ENCODE results near the gene KY.

KY gene

DNA sequence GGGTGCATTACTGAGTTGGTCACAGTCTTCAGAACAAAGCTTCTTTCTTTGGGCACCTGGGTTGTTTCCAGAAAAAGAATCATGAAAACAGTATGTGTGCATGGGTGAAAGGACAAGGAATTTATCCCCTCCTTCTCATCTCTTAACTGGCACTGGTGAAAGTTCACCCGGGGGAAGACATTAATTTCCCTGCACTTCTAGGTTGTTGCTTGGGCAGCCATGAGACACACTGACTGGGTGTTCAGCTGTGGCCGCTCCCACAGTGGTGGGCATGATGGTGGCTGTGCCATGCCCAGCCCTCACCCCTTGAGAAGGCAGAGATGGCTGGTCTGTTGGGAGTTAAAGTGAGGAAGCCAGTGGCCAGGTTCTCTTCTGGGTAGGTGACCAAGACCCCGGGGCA is 16.6 kb upstream of the KY start:
- DNase-seq: no peak

DNA sequence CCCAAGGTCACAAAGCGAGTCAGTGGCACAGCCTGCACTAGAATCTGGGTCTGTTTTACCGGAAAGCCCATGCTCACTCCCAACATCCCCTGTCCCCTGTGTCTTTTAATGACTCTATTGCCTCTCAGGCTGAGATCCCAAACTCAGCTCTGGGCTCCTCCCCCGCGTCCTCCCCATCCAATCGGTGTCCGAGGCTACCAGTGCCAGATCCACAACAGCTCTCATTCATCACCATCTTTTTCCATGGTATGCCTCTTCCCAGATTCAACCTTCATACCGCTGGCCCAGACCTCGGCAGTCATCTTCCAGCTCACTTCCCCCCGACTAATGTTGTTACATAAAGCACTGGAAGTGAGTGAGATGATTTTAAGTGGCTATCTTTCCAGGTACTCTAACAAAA is 16.1 kb upstream of the KY start:
- no peak for DNase-seq

DNA sequence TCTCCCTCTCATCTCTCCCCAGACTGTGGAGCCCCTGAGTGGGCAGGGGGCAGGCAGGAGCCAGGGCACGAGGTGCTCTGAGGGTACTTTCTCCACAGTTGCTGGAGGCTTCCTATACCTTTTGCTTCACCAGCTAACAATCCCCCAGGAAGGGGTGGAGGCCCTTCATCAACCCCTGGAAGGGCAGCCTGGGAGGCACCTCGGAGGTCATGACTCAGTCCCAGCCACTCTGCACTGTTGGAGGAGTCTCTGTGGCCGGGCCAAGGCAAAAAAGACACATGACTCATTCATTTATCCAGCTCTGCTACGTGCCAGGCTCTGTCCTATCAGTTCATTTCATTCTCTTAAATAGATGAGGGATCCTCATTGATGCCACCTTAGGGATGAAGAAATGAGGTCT is 15.6 kb upstream of the KY start:
- no peak for DNase-seq

DNA sequence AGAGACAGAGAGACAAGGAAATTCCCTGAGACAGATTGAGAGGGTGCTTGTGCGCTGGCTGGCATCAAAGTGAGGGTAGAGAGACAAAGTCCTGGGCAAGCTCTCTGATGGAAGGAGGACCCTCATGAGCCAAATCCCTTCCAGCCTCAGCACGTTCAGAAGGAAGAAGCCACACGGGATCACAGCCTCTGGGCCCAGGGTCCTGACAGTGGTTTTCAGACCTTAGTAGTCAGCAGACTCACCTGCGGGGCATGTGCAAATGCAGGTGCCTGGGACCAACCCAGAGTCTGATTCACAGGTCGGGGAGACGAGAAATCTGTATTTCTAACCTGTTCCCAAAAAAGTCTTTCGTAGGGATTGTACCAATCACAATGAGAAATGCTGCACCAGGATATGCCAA is 15.2 kb upstream of the KY start:
- no peak for DNase-seq

DNA sequence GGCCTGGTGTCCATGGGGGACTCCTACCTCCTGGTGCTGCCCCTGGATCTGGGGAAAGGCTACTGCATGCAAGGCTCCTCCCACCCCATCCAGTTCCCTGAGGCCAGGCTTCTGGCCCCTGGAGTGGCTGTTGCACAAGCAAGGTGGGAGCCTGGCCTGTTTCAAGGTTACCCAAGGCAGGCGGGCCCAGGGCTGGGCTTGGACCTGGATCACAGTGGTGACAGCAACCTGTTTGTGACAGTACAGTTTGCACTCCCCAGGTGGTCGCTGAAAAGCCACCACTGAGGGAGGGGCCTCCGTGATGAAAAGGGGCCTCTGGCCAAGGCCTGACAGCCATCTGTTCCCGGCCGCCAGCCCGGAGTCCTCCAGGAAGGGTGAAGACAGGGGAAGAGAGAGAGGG is 14.4 kb upstream of the KY start:
- DNase-seq: no peak

DNA sequence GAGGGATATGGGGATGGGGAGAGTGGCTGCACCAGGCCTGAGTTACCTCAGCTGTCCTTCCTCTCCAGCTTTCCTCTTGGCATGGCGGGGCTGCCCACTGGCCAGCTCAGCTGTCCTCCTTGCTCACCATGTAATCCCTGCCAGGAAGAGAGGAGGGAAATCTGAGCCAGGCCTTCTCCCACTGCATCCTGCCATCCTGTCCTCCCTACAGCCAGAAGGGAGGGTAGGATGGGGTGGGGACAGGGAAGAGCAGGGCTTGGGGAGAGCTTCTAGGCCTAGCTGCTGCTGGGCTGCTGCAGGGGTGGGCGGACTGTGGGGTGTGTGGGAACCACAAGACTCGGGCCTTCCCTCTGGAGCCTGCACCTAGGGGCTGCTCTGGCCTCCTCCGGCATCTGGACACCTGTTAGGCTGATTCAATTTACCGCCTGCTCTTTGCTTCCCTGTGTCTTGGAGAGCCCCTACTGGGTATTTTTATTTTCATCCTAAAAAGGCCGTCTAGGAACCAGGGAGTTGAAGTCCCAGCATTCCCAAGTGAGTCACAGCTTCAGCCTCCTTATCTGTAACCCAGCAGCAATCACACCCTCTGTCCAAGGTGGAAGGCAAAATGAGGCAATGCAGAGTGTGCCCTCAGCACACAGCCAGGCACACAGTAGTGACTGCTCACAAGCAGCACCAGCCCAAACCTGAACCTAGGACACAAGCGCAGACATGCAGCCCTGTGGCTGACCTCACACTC is 13.1 kb upstream of the KY start:
- DNase-seq: no peak

DNA sequence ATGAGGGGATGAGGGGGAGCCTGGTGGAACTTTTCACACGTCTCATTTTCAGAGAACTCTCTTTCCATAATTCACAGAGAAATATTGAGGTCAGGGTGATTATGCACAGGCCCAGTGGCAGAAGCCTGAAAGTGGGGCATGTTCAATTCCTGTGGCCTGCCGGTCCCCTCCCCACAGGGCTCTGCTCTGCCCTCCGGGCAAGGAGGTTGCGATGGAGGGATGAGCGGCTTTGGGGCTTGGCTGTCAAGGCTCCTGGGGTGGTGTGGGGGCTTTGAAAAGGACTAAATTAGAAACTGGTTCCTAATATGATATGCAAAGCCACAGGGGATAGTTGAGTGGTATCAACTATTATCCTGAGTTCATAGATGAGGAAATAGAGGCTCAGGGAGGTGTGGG is 9.2 kb upstream of the KY start:
- no peak for DNase-seq

DNA sequence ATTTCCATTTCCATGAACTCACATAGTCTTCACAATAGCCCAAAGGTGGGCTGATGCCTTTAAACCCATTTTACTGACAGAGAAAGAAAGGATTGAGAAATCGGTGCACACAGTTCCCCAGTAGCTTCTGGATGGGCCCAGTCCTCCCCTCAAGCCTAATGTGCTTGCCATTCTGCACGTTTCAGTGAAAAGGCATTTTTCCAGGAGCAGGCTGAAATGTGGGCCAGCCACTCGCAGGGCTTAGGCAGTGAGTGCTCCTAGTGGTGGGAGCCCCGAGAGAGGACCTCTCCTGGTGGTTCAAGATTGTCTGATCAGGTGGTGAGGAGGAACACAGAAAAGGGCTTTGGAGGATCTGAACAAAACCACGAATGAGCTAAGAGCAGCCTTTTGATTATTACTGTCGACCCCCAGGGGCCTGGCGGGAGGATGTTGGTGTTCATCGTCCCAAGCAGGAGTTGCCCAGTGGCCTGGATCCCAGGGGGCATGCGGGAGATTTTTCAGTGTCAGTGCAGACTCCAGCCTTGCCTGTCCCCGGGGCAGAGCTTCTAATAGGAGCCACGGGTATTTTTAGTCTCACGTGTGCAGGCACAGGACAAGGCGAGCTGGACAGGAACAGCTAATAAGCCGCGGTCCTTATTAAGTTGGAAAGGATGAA is 8.7 kb upstream of the KY start:
- DNase-seq: no peak

DNA sequence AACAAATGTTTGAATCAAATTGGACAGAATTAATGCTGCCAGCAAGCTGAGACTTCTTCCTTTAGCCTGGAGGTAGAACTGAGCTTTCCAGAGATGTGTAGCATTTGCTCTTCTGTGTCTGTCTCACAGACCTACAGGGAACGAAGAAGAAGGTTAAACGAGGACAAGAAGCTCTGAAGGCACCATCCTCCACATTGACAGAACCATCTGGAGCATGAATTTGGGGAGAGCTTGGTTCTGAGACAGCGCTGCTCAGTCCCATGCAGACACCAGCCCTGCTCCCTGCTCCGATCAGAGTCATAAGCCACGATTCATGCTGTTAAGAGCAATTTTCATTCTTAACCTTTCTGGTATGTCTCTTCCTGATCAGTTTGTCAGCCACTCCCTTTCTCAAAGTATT is 7.7 kb upstream of the KY start:
- no peak for DNase-seq

DNA sequence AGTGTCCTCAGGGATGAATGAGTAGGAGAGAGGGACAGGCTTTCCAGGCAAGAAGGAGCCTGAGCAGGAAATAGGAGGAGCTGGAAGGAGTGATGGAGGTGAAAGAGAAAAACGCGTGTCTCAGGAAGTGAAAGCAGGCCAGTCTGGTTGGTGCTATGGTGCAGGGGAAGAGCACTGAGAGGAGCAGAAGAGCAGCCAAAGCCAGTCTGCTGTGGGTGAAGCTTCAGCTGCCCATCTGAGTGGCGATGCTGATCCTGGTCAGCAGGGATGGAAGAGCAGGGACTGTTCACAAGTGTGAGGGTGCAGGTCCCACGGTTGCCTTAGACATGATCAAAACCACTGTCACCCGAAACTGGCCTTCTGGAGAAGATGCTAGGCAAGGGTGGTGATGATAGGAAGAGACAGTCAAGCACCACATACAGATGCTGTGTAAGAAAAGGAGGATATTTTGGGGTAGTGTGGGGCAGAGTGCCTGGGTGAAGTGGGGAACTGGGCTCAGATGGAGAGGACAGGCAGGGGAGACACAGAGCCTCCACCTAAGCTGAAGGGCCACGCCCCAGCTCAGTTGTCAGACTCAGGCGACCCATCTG is 5.5 kb upstream of the KY start:
- DNase-seq: no peak

DNA sequence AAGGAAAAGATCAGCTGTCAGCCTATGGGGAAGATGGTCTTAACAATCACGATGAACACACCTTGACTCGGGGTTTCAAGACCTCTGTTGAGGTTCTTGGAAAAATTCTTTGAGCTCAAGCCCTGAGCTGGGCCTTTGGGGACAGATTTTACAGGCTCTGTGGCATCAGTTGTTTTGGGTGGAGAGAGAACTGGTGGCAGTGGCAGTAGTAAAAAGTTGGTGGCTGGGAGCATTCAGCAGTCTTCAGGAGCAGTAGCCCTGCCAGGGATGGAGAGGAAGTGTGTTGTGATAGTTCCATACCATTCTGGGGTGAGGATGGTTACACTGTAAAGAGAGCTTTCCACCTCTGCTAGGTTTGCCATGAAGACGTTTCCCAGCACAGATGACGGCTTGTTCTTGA is 4.9 kb upstream of the KY start:
- DNase-seq: no peak

DNA sequence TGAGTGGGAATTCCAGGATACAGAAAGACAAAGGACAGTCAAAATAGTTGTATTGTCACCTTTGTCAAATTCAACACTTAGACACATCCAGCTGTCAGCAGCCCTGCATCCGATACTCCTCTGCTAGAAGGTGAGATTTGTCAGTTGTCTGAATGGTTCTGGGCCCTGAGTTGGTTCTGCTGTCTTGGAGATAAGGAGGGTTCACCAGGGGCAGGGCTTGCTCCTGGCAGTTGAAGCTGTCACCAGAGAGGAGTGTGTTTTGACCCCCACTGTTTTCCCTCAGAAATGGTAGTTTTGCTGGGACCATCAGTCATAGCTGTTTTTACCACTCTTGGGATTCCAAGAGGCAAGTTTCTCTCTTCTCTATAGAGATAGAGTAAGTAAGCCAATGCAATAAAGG is 3.2 kb upstream of the KY start:
- no peak for DNase-seq

DNA sequence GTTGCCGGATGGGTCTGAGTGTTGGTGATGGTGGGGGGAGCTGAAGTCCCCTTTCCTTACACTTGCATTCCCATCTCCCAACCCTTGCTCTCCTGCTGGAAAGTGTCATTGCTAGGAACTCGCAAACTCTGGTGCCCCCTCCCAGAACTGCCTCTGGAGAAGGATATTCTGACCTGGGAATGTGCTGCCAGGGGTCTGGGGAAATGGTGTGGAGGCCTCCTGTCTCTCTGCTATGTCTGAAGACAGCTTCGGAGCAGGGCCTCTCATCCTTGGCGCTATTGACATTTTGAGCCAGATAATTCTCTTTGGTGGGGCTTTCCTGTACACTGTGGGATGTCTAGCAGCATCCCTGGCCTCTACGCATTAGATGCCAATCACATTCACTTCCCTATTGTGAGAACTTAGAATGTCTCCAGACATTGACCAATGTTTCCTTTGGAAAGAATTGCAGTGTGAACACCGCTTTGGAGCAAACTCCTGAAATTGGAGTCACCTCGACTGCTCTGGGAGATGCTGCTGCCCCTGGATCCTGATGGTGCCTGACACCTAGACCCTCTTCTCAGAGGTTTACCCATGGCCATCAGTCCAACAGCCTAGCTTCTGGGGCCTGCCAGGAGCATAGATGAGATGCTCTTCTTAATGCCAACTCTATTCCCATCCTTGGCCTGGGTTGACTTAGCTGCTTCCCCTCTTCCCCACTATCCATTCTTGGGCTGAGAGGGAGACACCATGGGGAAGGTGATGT is 2.2 kb upstream of the KY start:
- no peak for DNase-seq

DNA sequence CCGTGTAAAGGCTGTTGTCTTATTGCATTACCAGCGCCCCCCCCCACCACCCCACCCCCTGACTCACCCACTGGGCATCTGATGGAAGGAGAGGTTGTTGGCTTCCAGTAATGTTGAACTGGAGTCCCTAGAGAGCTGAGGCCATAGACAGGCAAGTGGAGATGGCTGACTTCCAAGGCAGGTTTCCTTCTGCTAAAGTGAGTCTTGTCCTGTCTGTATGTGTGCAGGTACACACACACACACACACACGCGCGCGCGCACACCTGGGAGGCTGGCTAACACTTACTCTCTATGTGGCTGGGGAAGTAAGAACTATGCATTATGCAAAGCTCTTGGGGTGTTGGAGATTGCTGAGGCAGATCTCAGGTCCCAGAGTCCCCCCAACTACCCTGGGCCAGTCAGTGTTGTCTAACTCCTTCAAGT is 1.6 kb upstream of the KY start:
- DNase-seq: no peak

DNA sequence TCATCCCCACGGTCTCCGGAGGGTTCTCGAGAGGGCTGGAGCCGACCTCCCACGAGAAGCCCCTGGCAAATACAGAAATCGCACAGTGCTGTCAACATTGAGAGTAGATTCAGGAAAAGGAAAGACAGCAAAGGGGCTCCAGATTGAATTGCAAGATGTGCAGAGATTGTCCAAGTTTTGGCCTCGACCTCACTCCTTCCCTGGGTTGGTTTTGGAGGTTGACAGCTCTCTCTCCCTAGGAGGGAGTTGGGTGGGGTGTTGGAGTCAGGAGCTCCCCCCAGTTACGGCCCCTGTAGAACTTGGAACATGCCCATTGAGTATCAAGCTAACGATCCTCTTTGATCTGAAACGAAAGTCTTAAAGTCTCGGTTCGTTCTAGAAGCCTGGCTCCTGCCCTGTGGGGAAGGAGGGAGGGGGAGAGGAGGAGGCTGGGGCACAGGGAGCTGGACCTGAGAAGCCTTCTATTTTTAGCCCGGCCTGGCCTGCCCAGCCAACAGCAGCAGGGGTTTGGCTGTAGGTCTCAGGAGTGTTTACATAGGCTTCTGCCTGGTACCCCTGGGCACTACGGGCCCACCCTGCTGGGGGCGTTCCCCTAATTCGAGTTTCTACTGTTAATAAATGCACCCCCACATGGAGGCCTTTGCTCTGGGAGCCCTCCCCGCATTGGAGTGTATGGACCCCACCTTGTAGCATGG is 672 bp upstream of the KY start:
- no peak for DNase-seq

DNA sequence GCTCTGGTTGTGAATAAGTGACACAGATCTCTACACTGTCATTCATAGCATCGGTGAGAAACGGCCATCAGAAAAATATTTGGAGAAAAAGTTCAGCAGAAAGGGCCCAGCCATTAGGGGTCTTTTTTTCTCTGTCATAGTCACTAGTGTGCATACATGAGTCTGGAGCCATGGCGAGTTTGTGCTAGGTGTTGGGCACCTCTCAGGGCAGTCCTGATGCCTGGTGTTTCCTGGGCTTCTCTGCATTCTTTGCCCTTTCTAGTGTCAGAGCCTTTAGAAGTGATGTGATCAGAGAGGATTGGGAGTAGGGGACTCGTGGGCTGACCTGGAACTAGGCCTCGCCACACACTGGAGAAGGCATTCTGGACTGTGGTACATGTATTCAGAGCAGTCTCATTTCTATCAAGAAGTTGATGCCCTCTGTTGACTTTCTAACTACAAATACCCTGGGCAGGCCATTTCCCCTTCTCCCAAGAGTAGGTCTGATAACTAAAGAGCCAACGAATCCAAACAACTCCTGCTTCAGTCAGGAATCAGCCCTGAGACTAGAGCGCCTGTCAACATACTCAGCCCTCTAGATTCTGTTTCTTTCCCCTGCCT is 1.6 kb downstream of the KY start:
- DNase-seq: no peak

DNA sequence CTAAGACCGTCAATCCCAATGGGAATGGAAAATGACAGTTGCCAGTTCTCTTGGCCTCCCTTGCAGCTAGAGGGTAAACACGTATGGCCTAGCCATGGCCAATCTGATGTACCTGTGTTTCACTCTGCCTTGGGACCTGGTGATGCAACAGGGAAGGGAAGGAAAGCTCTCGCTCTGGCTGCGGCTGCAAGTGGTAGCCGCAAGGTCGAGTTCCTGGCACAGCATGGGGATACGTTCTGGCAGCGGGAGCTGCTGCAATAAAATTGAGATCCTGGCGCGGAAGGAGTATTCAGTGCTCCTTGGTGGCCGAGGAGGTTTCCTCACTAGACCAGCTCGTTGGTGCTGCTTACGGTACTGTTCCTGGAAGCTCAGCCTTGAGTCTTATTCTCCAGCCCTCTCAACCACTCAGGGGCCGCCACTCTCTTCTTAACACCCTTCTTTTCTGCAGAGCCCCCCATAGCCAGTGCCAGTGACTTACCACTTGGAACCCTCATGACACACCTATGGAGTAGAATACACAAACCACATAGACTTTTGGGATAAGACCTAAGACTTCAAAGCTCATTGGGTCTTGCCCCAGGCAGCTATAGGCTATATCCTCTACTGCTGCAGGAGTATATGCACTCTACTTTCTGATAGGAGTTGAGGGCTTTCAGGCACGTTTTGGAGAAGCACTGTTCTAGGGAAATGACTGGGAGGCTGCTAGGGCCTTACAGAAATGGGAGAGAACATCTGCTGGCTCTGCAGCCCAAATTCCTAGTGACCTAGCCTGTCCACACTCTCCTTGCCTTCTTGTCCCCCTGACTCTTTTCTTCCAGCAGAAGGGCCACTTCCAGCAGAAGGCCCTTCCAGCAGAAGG is 2.7 kb downstream of the KY start:
- no peak for DNase-seq

DNA sequence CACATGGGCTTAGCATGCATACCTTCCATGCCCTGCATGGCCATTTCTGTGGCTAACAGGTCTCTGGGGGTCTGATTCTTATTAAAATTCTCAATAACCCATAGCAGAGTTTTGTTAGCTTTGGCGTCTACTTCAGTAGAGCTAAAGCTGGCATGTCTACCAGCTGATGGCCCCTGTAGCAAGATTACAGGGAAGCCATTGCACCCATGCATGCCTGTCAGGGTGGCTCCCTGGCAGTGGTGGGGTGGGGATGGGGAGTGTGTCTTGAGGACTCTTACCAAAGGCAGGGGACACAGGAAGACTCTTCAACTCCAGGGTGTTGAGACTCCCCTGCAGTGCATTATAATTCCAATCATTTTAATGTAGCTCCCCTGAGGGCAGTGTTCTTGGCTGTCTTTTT is 4.7 kb downstream of the KY start:
- no peak for DNase-seq

DNA sequence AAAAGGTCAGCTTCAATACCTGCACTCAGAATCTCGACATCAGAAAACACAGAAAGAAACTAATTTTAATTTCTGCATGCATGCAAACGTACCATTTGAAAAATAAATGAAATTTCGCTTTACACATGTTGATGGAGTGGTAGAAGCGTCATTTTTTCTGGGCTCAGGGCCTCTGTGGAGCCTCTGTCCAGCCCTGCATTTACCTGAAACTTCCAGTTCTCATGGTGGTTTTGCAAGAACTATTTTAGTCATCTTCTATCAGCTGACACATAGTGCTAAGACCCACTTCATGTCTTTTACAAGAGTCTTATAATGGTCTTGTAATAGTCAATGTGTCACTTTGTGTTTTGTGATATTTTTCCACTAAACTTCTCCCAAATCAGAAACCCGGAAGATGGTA is 5.3 kb downstream of the KY start:
- no peak for DNase-seq

DNA sequence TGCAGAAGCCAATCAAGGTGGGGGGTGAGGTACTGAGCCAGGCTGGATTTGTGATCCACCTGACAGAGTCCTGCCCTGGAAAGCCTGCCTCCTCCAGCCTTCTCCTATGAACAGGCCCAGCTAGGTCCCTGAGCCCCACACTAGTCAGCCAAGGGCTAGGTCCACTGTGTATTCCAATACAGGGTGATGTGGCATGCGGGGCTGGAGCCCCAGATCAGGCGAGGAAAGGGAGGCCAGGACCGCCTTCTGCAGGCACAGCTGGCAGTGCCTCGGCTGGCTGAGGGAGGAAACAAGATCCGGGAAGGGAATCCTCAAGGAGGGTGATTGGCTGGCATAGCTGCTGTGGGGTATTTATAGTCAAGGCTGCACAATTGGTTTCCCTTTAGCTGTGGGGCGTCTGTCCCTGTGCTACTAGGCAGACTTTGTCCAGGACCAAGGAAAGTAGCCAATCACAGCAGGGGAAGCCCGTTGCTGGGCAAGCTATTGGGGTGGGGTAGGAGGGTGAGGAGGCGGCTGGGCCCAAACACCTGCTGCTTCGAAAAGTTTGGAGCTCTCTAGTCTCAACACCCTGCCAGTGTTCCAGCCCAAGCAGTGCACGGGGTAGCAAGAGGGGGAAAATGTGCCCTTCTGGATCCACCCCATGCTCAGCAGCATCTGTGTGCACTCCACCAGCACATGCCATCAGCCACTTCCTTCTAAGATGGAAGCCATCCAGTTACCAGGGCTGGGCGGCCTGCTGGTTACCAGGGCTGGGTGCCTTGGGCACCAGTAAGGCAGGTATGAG is 5.9 kb downstream of the KY start:
- DNase-seq: no peak

DNA sequence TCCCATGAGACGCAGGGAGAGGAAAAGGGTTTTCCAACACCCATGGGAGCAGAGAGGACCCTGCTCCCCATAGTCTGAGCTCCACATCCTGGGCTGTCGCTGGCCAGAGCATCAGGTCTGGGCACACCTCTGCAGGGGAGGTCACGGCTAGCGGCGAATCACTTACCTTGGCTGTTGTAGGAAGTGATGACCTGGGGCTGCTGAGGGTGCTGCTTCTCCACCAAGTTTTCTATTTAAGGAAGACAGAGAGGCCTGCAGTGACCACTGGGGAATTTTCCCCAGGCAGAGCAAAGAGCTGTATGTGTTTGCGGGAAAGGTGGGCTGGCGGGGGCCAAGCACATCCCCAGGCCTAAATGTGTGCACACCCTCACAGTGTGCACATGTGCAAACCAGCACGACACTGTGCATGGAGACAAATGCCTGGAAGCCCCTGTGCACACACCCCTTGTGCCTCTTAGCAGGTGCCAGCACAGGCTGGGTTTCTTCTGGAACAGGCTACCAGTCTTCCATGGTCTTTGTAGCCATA is 7.6 kb downstream of the KY start:
- no peak for DNase-seq

All from stimulated activated naive CD4-positive, alpha-beta T cell treated with Interleukin-2 at 50 U/mL for 16 hours (primary cell).